Prostate gland (tissue), 2 donors: ENCODE data around the gene NRDC.

Source experiments
- CTCF ChIP-seq, 4 experiments: fragments of 200-600 bp in 2 of 4; fragments of 450-650 bp in 2 of 4; sonication (generic) in 2 of 4; IDR thresholded peaks; 1 replicate in 3 of 4; 2 replicates in 1 of 4; pipeline ENCODE4 v1.5.1; 2016 to 2019; ENCODE audit warnings: antibody characterized with exemption in 4 of 4, mild to moderate bottlenecking in 2 of 4, moderate library complexity in 2 of 4
- POLR2A ChIP-seq: fragments of 450-650 bp; IDR thresholded peaks from one replicate; pipeline ENCODE4 v1.6.1; 2016; ENCODE audit warnings: antibody characterized with exemption, mild to moderate bottlenecking
- POLR2AphosphoS5 ChIP-seq: sonication (generic); formaldehyde crosslinking; IDR thresholded peaks from one replicate; pipeline ENCODE4 v1.6.1; 2017; ENCODE audit warnings: antibody characterized with exemption

GRCh38 chr1:51776408-51776807 lies 102.1 kb downstream of the NRDC start:
- no peak for TF ChIP-seq CTCF (IDR thresholded peaks at IDR 0.05)
- no peak for TF ChIP-seq POLR2A
- TF ChIP-seq POLR2AphosphoS5: no peak
